ENCODE data around the gene DOCK10. TPM values are rescaled to one million over a fixed set of nuclear protein-coding genes. Genes with fewer than 3 reads are reported as not detected.
A peak's percentile ranks its signal among the peaks of the same experiment; 100 is the strongest.

DOCK10 gene
- total RNA-seq, 2 donors from 2014 or later, result 334 to 378 TPM

- no peaks in the 10 kb centered on the region for H3K27me3 Mint-ChIP-seq
- H3K4me1 Mint-ChIP-seq (ENCODE audit: low read depth in 2 of 2), result peaks cover 0 to 10% of the 10 kb centered on the region in 2 donors
- no peaks in the 10 kb centered on the region for H3K9me3 Mint-ChIP-seq
- no peak overlapping the region for H3K4me3 Mint-ChIP-seq
- no peak overlapping the region for H3K27ac Mint-ChIP-seq
- ATAC-seq (no peak), DNase-seq (ENCODE audit: low spot score) (no peak)
- H3K36me3 Mint-ChIP-seq, result peaks cover 44% of the 10 kb centered on the region
Measured at GRCh38 chr2:224847381-224847780, 194.9 kb downstream of the DOCK10 start.

GRCh38 chr2:224846686-224847085 lies 195.6 kb downstream of the DOCK10 start:
- no peak for DNase-seq (ENCODE audit: low spot score)
- Mint-ChIP-seq H3K27me3 (no peaks in the 10 kb centered on the region), H3K4me1 (ENCODE audit: low read depth in 2 of 2) (peaks cover 0 to 10% of the 10 kb centered on the region in 2 donors), H3K27ac (no peak overlapping the region), H3K4me3 (no peak overlapping the region), H3K9me3 (no peaks in the 10 kb centered on the region), H3K36me3 (peaks cover 46% of the 10 kb centered on the region)
- ATAC-seq, result no peak

DNA sequence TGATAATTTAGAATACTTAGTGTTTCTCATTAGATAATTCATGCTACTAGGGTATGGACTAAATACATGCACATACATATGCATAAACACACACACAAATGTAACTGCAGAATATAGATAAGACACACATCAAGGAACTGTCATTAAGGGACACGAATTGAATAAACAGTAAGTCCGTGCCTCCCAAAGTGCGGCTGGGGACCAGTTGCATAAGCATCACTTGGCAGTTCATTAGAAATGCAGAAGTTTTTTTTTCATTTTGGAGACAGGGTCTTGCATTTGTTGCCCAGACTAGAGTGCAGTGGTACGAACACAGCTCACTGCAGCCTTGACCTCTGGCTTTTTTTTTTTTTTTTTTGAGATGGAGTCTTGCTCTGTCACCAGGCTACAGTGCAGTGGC lies 196.1 kb downstream of the DOCK10 start:
- H3K27ac Mint-ChIP-seq, result no peak overlapping the region
- H3K36me3 Mint-ChIP-seq, result peaks cover 48% of the 10 kb centered on the region
- H3K27me3 Mint-ChIP-seq, result no peaks in the 10 kb centered on the region
- H3K4me3 Mint-ChIP-seq, result no peak overlapping the region
- H3K9me3 Mint-ChIP-seq, result no peaks in the 10 kb centered on the region
- no peak for DNase-seq (ENCODE audit: low spot score)
- peaks cover 0 to 10% of the 10 kb centered on the region in 2 donors for H3K4me1 Mint-ChIP-seq (ENCODE audit: low read depth in 2 of 2)
- ATAC-seq, result no peak

DNA sequence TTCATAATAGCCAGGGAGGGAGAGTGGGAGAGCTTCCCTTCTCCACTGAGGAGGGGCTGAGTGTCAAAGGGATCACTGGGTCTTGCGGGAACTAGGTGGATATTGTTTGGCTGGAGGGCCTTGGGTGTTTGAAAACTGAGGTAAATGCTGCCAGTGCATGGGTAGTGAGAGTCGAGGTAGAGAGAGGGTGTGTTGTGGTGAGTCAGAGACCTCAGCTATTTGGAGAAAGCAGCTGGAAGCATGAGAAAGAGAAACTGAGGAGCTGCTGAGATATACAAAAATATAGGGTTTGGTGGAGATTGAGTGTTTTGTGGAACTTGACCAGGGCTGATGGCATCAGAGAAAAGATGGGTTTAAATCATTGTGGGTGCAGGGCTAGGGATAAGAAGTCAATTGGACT lies 199.1 kb downstream of the DOCK10 start:
- no peaks in the 10 kb centered on the region for H3K27me3 Mint-ChIP-seq
- no peaks in the 10 kb centered on the region for H3K9me3 Mint-ChIP-seq
- DNase-seq (ENCODE audit: low spot score) (no peak), ATAC-seq (no peak)
- H3K27ac Mint-ChIP-seq, result peak overlapping the region in 1 of 2 donors; percentile 23
- H3K4me3 Mint-ChIP-seq, result no peak overlapping the region
- H3K36me3 Mint-ChIP-seq, result peaks cover 54% of the 10 kb centered on the region
- peaks cover 0 to 8% of the 10 kb centered on the region in 2 donors for H3K4me1 Mint-ChIP-seq (ENCODE audit: low read depth in 2 of 2)

- no peaks in the 10 kb centered on the region for H3K9me3 Mint-ChIP-seq
- no peak for DNase-seq (ENCODE audit: low spot score)
- H3K4me3 Mint-ChIP-seq, result no peak overlapping the region
- H3K27me3 Mint-ChIP-seq, result no peaks in the 10 kb centered on the region
- peaks cover 60% of the 10 kb centered on the region for H3K36me3 Mint-ChIP-seq
- no peak for ATAC-seq
- no peak overlapping the region for H3K27ac Mint-ChIP-seq
- peaks cover 0 to 11% of the 10 kb centered on the region in 2 donors for H3K4me1 Mint-ChIP-seq (ENCODE audit: low read depth in 2 of 2)
Measured at GRCh38 chr2:224841910-224842309, 200.4 kb downstream of the DOCK10 start.

DNA sequence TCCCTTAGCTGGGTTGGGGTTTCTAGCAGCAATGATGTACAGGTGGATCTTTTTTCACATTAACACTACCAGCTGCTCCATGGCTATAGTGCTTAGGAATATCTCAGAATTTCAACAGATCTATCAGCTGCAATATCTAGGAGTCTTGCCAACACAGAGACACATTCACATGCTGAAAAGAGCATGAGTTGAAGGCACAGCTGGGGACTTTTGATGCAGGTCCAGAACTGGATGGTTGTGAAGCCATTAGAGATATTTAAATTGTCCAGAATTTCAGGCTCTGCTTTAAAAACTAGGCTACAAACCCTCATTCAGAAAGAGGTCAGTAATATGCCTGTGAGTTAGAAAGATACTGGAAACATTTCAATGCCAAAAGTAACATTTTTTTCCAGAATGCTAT lies 203.9 kb downstream of the DOCK10 start:
- Mint-ChIP-seq H3K27me3 (no peaks in the 10 kb centered on the region), H3K9me3 (no peaks in the 10 kb centered on the region), H3K36me3 (peaks cover 68% of the 10 kb centered on the region), H3K27ac (no peak overlapping the region), H3K4me1 (ENCODE audit: low read depth in 2 of 2) (peaks cover 0 to 15% of the 10 kb centered on the region in 2 donors), H3K4me3 (no peak overlapping the region)
- DNase-seq (ENCODE audit: low spot score) (no peak), ATAC-seq (no peak)

GRCh38 chr2:224837558-224837957 lies 204.7 kb downstream of the DOCK10 start:
- H3K4me1 Mint-ChIP-seq (ENCODE audit: low read depth in 2 of 2), result peaks cover 0 to 12% of the 10 kb centered on the region in 2 donors
- no peak overlapping the region for H3K4me3 Mint-ChIP-seq
- peak overlapping the region; percentile 4 to 25 for H3K27ac Mint-ChIP-seq
- no peaks in the 10 kb centered on the region for H3K9me3 Mint-ChIP-seq
- H3K36me3 Mint-ChIP-seq, result peaks cover 68% of the 10 kb centered on the region
- ATAC-seq (no peak), DNase-seq (ENCODE audit: low spot score) (no peak)
- no peaks in the 10 kb centered on the region for H3K27me3 Mint-ChIP-seq

- Mint-ChIP-seq H3K27me3 (no peaks in the 10 kb centered on the region), H3K27ac (peak overlapping the region; percentile 4 to 25), H3K4me1 (ENCODE audit: low read depth in 2 of 2) (peaks cover 0 to 12% of the 10 kb centered on the region in 2 donors), H3K9me3 (no peaks in the 10 kb centered on the region), H3K4me3 (no peak overlapping the region), H3K36me3 (peaks cover 68% of the 10 kb centered on the region)
- ATAC-seq, result no peak
- no peak for DNase-seq (ENCODE audit: low spot score)
Measured at GRCh38 chr2:224837066-224837465, 205.2 kb downstream of the DOCK10 start.

DNA sequence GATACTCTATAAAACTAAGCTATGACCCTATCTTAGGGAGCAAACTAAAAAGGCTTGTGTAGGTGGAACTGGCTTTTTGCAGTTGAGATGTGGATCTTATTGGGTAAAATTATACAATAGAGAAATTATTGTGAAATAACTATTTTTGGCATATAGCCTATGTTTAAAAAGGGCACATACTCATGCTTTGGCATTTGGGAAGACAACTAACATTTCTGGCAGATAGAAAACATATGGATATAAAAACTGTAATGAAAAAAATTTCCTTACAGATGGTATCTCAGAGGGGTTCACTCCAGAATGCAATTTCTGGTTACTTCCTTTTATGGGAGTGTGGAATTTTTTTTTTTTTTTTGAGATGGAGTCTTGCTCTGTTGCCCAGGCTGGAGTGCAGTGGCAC lies 206.0 kb downstream of the DOCK10 start:
- H3K27ac Mint-ChIP-seq, result no peak overlapping the region
- DNase-seq (ENCODE audit: low spot score), result no peak
- no peaks in the 10 kb centered on the region for H3K27me3 Mint-ChIP-seq
- no peak overlapping the region for H3K4me3 Mint-ChIP-seq
- no peaks in the 10 kb centered on the region for H3K9me3 Mint-ChIP-seq
- ATAC-seq, result no peak
- peaks cover 0 to 12% of the 10 kb centered on the region in 2 donors for H3K4me1 Mint-ChIP-seq (ENCODE audit: low read depth in 2 of 2)
- H3K36me3 Mint-ChIP-seq, result peaks cover 65% of the 10 kb centered on the region

DNA sequence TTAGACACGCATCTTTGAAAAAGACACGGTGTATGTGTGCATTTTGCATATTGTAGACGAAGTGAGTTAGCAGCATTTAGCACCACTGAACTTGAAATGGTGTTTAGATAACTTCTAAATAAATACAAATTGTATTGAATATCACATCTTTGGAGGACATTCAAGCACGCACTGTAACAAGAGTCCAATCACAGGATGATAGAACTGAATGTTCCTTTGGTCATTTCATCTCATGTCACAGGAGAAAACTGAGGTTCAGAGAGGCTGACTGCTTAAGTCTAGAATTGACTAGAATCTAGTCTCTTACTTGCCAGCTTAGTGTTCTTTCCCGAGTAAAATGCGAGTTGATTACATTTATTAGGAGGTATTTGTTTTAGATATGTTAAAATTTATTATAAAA lies 206.9 kb downstream of the DOCK10 start:
- no peaks in the 10 kb centered on the region for H3K9me3 Mint-ChIP-seq
- H3K4me3 Mint-ChIP-seq, result no peak overlapping the region
- DNase-seq (ENCODE audit: low spot score) (no peak), ATAC-seq (no peak)
- peaks cover 0 to 12% of the 10 kb centered on the region in 2 donors for H3K4me1 Mint-ChIP-seq (ENCODE audit: low read depth in 2 of 2)
- H3K27me3 Mint-ChIP-seq, result no peaks in the 10 kb centered on the region
- H3K27ac Mint-ChIP-seq, result no peak overlapping the region
- peaks cover 59% of the 10 kb centered on the region for H3K36me3 Mint-ChIP-seq

- H3K4me1 Mint-ChIP-seq (ENCODE audit: low read depth in 2 of 2), result peaks cover 0 to 12% of the 10 kb centered on the region in 2 donors
- no peaks in the 10 kb centered on the region for H3K27me3 Mint-ChIP-seq
- DNase-seq (ENCODE audit: low spot score) (no peak), ATAC-seq (no peak)
- no peaks in the 10 kb centered on the region for H3K9me3 Mint-ChIP-seq
- no peak overlapping the region for H3K4me3 Mint-ChIP-seq
- peaks cover 56% of the 10 kb centered on the region for H3K36me3 Mint-ChIP-seq
- H3K27ac Mint-ChIP-seq, result peak overlapping the region; percentile 15 to 66
Measured at GRCh38 chr2:224833986-224834385, 208.3 kb downstream of the DOCK10 start.

DNA sequence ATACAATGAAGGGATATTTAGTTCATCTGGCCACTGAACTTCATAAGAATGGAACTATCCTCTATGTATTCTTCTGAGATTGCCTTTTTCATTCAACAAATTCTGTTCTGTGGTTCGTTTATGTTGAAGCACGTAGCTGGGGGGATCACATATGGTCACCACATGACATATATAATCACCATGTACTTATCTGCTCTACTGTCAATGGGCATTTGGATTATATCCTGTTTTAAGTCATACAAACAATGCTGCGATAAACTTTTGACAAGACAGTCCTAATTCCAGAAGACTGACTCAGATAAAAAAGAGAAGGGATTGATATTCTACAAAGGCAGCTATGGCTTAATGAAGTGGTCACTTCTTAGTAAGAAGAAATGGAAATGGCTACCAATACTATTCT lies 210.1 kb downstream of the DOCK10 start:
- peaks cover 0 to 9% of the 10 kb centered on the region in 2 donors for H3K4me1 Mint-ChIP-seq (ENCODE audit: low read depth in 2 of 2)
- no peak overlapping the region for H3K4me3 Mint-ChIP-seq
- ATAC-seq (no peak), DNase-seq (ENCODE audit: low spot score) (no peak)
- H3K36me3 Mint-ChIP-seq, result peaks cover 58% of the 10 kb centered on the region
- H3K27me3 Mint-ChIP-seq, result no peaks in the 10 kb centered on the region
- peak overlapping the region in 1 of 2 donors; percentile 8 for H3K27ac Mint-ChIP-seq
- H3K9me3 Mint-ChIP-seq, result no peaks in the 10 kb centered on the region

GRCh38 chr2:224831530-224831929 lies 210.7 kb downstream of the DOCK10 start:
- no peaks in the 10 kb centered on the region for H3K27me3 Mint-ChIP-seq
- no peak overlapping the region for H3K4me3 Mint-ChIP-seq
- peaks cover 60% of the 10 kb centered on the region for H3K36me3 Mint-ChIP-seq
- DNase-seq (ENCODE audit: low spot score), result no peak
- ATAC-seq, result no peak
- H3K27ac Mint-ChIP-seq, result no peak overlapping the region
- H3K4me1 Mint-ChIP-seq (ENCODE audit: low read depth in 2 of 2), result peaks cover 0 to 6% of the 10 kb centered on the region in 2 donors
- no peaks in the 10 kb centered on the region for H3K9me3 Mint-ChIP-seq

- Mint-ChIP-seq H3K9me3 (no peaks in the 10 kb centered on the region), H3K4me1 (ENCODE audit: low read depth in 2 of 2) (peaks cover 4 to 14% of the 10 kb centered on the region in 2 donors), H3K36me3 (peaks cover 18% of the 10 kb centered on the region), H3K4me3 (no peak overlapping the region), H3K27me3 (no peaks in the 10 kb centered on the region), H3K27ac (peak overlapping the region in 1 of 2 donors; percentile 17)
- ATAC-seq (no peak), DNase-seq (ENCODE audit: low spot score) (no peak)
Measured at GRCh38 chr2:224820283-224820991, 221.8 kb downstream of the DOCK10 start.

GRCh38 chr2:224819075-224819474 lies 223.2 kb downstream of the DOCK10 start:
- H3K9me3 Mint-ChIP-seq, result no peaks in the 10 kb centered on the region
- peaks cover 18% of the 10 kb centered on the region for H3K36me3 Mint-ChIP-seq
- DNase-seq (ENCODE audit: low spot score), result no peak
- H3K4me1 Mint-ChIP-seq (ENCODE audit: low read depth in 2 of 2), result peaks cover 4 to 10% of the 10 kb centered on the region in 2 donors
- H3K27me3 Mint-ChIP-seq, result no peaks in the 10 kb centered on the region
- no peak for ATAC-seq
- H3K4me3 Mint-ChIP-seq, result no peak overlapping the region
- H3K27ac Mint-ChIP-seq, result peak overlapping the region; percentile 28 to 49
